IgD-negative memory B cell (primary cell): ENCODE data around the gene HYOU1. TPM values are rescaled to one million over a fixed set of nuclear protein-coding genes. Genes with fewer than 3 reads are reported as not detected.
A peak's percentile ranks its signal among the peaks of the same experiment; 100 is the strongest.
"Not testable (repeated sequence)": the region's sequence is repeated elsewhere in the genome, so short reads cannot be mapped to it uniquely, and the experiment has no call there.

Experiments used
- H3K27ac Mint-ChIP-seq, 3 donors: one replicate each; pipeline ENCODE4 v1.8.0; 2020 to 2022; ENCODE audit warnings: mild to moderate bottlenecking in 3 of 3, mixed read lengths in 3 of 3, moderate library complexity in 1 of 3
- H3K27me3 Mint-ChIP-seq: one replicate; pipeline ENCODE4 v1.8.0; 2021; ENCODE audit warnings: mixed read lengths
- H3K36me3 Mint-ChIP-seq: one replicate; pipeline ENCODE4 v1.8.0; 2020; ENCODE audit warnings: mild to moderate bottlenecking, mixed read lengths
- H3K4me1 Mint-ChIP-seq, 3 donors: one replicate each; pipeline ENCODE4 v1.8.0; 2020 to 2022; ENCODE audit warnings: mixed read lengths in 3 of 3, mild to moderate bottlenecking in 1 of 3
- H3K4me3 Mint-ChIP-seq, 4 donors: one replicate each; pipeline ENCODE4 v1.8.0; 2020 to 2022; ENCODE audit warnings: mild to moderate bottlenecking in 4 of 4, mixed read lengths in 4 of 4, moderate library complexity in 3 of 4
- H3K9me3 Mint-ChIP-seq, 3 donors: one replicate each; pipeline ENCODE4 v1.8.0; 2020 to 2021; ENCODE audit warnings: mixed read lengths in 3 of 3, mild to moderate bottlenecking in 1 of 3
- polyA plus RNA-seq: library from polyadenylated mRNA; unstranded; fragments of 300-500 nt; fragmentation: Illumina TruSeq; gene quantifications from one replicate; pipeline ENCODE4 v1.2.3, GENCODE V29; 2021

Gene HYOU1
- polyA plus RNA-seq, 1 donor from 2014 or later = 16.4 TPM

DNA sequence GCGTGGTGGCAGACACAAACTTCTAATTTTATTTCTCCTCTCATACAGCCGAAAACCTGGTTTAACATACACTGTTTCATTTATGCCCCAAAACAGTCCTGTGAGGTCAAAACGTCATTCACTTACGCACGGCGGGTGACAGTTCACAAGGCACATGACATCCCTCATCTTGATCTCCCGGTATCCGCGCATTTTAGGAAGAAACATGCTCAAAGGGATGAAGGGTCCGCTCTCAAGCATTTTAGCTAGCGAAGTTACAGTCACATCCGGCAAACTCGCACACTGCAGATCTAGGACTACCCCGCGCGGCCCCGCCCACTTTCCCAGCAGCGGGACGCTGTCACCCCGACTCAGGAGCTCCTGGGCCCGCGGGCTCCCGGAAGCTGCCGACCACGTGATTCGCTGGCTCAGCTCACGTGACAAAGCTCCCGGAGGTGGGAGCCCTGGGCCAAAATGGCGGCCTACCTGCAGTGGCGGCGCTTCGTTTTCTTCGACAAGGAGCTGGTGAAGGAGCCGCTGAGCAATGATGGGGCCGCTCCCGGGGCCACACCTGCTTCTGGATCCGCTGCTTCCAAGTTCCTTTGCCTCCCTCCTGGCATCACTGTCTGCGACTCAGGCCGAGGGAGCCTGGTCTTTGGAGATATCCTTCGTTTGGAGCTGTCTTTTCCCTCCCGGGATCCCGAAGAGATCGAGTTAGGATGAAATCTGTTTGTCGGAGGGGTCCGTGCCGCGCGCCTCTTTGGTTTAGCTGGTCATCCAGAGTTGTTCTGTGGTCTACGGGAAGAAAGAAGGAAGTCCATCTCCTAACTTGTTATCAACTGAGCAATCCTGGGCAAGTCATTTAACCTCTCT lies 10.6 kb upstream of the HYOU1 start, which contains the start of gene VPS11:
TSS of gene VPS11 (plus strand) at position 448 of the 852 bp plus-strand sequence. CDS start at position 454, 6 bp downstream.
- H3K27ac Mint-ChIP-seq = peak within 1 kb of the TSS; percentile 82 to 99 (median 87)
- H3K9me3 Mint-ChIP-seq = no peaks in the 10 kb centered on the region
- no peaks in the 10 kb centered on the region for H3K27me3 Mint-ChIP-seq
- H3K4me3 Mint-ChIP-seq = peak within 1 kb of the TSS; percentile 87 to 98 (median 97)
- H3K36me3 Mint-ChIP-seq = peaks cover 2% of the 10 kb centered on the region
- peaks cover 19 to 30% (median 23%) of the 10 kb centered on the region in 3 donors for H3K4me1 Mint-ChIP-seq

DNA sequence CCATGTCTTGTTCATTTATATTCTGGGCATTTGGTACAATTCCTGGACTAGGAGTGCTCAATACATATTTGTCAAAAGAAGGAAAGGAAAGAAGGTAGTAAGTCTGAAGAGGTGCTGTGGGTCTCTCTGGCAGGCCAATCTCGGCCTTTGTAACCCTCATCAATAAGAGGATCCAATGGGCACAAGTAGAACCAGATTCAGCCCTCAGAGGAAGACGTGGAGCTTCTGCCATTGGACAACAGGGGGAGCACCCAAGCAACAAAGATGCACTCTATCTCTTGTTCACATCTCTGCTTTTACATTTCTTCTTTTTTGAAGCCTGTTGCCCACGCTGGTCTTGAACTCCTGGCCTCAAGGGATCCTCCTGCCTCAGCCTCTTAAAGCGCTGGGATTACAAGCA lies 8.4 kb upstream of the HYOU1 start:
- peaks cover 2% of the 10 kb centered on the region for H3K36me3 Mint-ChIP-seq
- H3K27me3 Mint-ChIP-seq = no peaks in the 10 kb centered on the region
- H3K4me1 Mint-ChIP-seq = peaks cover 19 to 28% (median 23%) of the 10 kb centered on the region in 3 donors
- no peaks in the 10 kb centered on the region for H3K9me3 Mint-ChIP-seq
- H3K27ac Mint-ChIP-seq = peak overlapping the region in 1 of 3 donors; percentile 90
- H3K4me3 Mint-ChIP-seq = peak overlapping the region in 2 of 4 donors; percentile 5 to 90

DNA sequence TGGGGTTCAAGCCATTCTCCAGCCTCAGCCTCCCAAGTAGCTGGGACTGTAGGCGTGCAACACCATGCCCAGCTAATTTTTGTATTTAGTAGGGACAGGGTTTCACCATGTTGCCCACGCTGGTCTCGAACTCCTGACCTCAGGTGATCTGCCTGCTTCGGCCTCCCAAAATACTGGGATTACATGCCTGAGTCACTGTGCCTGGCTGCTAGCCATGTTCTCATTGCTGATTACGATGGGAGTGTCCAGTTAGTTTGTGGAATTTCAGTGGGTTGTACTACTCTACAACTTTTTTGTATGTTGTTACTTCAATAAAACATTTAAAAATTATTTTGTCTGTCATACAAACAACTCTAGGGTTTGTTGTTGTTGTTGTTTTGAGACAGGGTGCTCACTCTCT lies 5.8 kb upstream of the HYOU1 start:
- Mint-ChIP-seq H3K4me1 (peaks cover 18 to 25% (median 19%) of the 10 kb centered on the region in 3 donors), H3K27me3 (no peaks in the 10 kb centered on the region), H3K27ac (peak overlapping the region in 1 of 3 donors; percentile 35), H3K4me3 (peak overlapping the region in 1 of 4 donors; percentile 73), H3K9me3 (no peaks in the 10 kb centered on the region), H3K36me3 (peaks cover 2% of the 10 kb centered on the region)

DNA sequence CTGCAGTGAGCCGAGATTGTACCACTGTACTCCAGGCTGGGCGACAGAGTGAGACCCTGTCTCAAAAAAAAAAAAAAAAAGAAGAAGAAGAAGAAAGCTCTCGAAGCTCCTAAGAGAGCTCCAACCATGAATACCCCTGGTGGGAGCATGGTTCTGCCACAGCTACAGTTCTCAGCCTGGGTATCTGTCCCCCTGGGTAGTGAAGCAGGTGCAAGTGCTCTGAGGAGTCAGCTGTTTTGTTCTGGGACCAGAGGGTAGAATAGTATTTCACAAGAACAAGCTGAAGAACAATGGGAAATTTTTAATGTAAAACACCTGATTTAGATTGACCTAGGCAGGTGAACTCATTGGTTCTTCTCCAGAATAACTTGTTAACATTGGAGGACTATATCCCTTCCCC lies 4.3 kb upstream of the HYOU1 start:
- Mint-ChIP-seq H3K9me3 (no peaks in the 10 kb centered on the region), H3K4me1 (peaks cover 19 to 20% (median 19%) of the 10 kb centered on the region in 3 donors), H3K27me3 (no peaks in the 10 kb centered on the region), H3K27ac (peak overlapping the region in 1 of 3 donors; percentile 35), H3K4me3 (peak overlapping the region in 1 of 4 donors; percentile 73), H3K36me3 (peaks cover 4% of the 10 kb centered on the region)

DNA sequence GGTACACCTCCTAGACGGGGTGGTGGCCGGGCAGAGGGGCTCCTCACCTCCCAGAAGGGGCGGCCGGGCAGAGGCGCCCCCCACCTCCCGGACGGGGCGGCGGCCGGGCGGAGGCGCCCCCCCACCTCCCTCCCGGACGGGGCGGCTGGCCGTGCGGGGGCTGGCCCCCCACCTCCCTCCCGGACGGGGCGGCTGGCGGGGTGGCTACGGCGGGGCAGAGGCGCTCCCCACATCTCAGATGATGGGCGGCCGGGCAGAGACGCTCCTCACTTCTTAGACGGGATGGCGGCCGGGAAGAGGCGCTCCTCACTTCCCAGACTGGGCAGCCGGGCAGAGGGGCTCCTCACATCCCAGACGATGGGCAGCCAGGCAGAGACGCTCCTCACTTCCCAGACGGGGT lies 2.1 kb upstream of the HYOU1 start:
- H3K27me3 Mint-ChIP-seq, H3K27ac Mint-ChIP-seq, H3K36me3 Mint-ChIP-seq, H3K9me3 Mint-ChIP-seq: not testable (repeated sequence)
- Mint-ChIP-seq H3K4me1 (peaks cover 18% of the 10 kb centered on the region in 3 donors), H3K4me3 (peak overlapping the region in 2 of 4 donors; percentile 51 to 96)

DNA sequence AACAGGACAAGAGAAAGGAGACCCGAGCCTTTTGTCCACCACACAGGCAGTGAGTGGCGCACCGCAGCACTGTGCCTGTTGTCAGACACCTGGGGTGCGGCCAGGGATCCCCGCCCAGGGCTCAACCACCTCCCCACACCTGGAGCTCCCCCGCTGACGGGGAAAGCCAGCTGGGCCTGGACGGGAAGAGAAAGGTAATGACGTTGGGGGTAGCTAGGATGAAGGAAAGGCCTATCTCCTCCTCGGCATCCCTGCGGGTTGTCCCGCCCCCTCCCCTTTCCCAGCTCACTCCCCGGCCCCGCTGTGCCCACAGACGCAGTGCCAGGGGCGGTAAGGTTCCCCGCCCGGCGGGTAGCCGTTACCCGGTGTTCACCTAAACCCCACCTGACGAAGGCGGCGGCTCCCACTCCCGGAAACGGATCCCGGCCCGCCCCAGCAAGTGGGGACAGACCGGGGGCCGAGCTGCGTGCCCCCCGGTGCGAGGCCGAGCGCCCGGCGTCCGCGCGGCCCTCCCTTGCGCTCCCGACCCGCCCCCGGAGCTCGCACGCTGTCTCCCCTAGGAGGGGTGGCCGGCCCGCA lies 495 bp downstream of the HYOU1 start:
- Mint-ChIP-seq H3K27me3 (no peaks in the 10 kb centered on the region), H3K4me1 (peaks cover 29 to 32% (median 29%) of the 10 kb centered on the region in 3 donors), H3K9me3 (no peaks in the 10 kb centered on the region), H3K27ac (peak overlapping the region; percentile 93 to 97 (median 96)), H3K36me3 (peaks cover 6% of the 10 kb centered on the region), H3K4me3 (peak overlapping the region; percentile 95 to 99 (median 98))

DNA sequence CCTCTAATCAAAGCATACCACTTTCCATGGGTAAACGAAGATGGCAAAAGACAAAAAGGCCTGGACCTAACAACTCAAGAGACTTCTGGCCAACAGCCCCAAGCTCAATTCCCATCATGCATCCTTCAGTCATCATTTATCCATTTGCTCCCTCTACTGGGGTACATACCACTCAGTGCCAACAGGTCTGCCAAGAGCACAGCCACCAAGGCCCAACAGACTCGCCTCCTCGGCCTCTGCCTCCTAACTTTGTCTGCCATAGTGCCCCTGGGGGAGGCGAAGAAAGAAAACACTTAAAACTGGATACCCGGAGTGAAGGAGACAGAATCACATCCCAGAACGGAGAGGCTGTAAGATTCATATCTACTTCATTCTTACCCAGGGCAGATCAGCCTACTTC lies 1.1 kb downstream of the HYOU1 start:
- Mint-ChIP-seq H3K4me1 (peaks cover 29 to 36% (median 34%) of the 10 kb centered on the region in 3 donors), H3K4me3 (peak overlapping the region; percentile 95 to 99 (median 98)), H3K27me3 (no peaks in the 10 kb centered on the region), H3K36me3 (peaks cover 6% of the 10 kb centered on the region), H3K27ac (peak overlapping the region; percentile 88 to 97 (median 93)), H3K9me3 (no peaks in the 10 kb centered on the region)

DNA sequence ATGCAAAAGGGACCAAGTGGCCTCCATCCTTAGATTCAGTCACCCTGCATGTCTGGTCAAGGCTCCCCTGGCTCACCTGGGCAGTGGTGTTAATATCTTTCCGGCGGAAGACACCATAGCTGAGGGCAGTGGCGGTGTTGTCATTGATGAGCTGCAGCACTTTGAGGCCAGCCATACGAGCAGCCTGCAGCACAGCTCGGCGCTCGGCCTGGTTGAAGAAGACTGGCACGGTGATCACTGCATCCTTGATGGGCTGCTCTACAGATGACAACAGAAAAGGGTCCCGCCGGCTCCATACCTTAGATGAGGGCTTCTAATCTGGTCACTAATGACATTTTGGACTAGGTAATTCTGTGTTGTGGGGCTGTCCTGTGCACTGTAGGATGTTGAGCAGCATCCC lies 2.6 kb downstream of the HYOU1 start:
- peak overlapping the region in 2 of 4 donors; percentile 22 to 96 for H3K4me3 Mint-ChIP-seq
- H3K9me3 Mint-ChIP-seq = no peaks in the 10 kb centered on the region
- H3K27ac Mint-ChIP-seq = peak overlapping the region in 1 of 3 donors; percentile 29
- peaks cover 29 to 36% (median 35%) of the 10 kb centered on the region in 3 donors for H3K4me1 Mint-ChIP-seq
- peaks cover 9% of the 10 kb centered on the region for H3K36me3 Mint-ChIP-seq
- no peaks in the 10 kb centered on the region for H3K27me3 Mint-ChIP-seq

DNA sequence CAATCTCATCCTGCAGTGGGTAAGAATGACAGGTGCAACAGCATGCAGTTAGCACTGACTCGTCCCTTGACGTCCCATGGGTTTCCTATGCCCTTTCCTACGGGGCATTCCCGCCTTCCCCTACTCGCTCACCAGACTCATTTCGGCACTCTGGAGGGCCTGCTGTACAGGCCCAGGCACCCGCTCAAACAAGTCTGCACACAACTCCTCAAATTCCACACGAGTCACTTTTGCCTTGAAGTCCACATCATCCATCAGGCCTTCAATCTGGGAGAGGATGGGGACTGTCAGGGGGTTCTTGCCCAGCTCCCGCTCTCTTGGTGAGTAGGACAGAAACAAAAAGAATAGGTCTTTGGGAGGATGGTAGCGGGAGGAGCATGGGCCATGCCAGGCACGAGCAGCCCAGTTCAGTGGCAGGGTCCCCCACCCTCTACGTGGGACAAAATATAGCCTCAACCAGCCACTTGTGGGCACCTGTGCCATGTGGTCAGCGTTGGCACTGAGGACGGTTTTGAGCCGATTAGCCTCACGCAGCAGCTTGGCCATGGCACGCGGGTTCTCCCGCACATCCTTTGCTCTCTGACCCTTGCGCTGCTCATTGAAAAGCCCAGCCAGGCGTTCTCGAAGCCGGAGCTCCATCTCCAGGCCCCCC lies 4.7 kb downstream of the HYOU1 start:
- H3K27ac Mint-ChIP-seq = peak overlapping the region; percentile 67 to 85 (median 82)
- H3K4me3 Mint-ChIP-seq = peak overlapping the region in 2 of 4 donors; percentile 52 to 65
- H3K36me3 Mint-ChIP-seq = peaks cover 12% of the 10 kb centered on the region
- H3K4me1 Mint-ChIP-seq = peaks cover 24 to 26% (median 26%) of the 10 kb centered on the region in 3 donors
- no peaks in the 10 kb centered on the region for H3K9me3 Mint-ChIP-seq
- H3K27me3 Mint-ChIP-seq = no peaks in the 10 kb centered on the region

DNA sequence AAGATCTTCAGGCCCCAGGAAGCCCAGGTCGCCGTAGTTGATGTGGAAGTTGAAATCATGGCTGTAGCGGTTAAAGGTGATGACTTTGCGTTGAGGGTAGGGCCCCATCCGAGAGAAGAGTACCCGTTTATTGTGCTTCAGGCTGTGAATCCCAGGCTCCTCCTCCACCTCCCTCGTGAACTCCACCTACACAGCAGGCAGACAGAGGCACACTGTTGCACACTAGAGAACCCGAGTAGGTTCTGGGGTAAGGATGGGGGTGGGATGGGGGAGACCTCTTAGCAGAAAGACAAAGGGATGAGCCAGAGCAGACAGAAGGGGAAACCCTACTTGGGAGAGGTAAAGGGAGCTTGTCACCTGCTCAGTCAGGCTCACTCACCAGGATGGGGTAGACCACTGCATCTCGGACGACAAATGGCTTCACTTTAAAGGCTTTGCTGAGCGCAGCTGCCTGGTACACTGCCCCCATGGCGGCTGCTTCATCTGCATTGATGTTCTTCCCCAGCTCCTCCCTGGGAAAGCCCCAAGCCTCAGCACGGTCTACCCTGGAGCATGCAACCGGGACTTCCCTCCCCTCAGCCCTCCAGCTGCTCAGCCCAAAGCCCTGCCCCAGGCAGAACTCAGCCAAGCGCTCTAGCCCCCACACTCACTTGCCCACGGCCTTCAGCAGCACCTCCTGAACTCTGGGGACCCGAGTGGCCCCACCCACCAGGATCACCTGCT lies 5.4 kb downstream of the HYOU1 start:
- Mint-ChIP-seq H3K27me3 (no peaks in the 10 kb centered on the region), H3K4me1 (peaks cover 22 to 26% (median 24%) of the 10 kb centered on the region in 3 donors), H3K4me3 (peak overlapping the region in 2 of 4 donors; percentile 52 to 65), H3K9me3 (no peaks in the 10 kb centered on the region), H3K36me3 (peaks cover 12% of the 10 kb centered on the region), H3K27ac (peak overlapping the region in 2 of 3 donors; percentile 67 to 85)

DNA sequence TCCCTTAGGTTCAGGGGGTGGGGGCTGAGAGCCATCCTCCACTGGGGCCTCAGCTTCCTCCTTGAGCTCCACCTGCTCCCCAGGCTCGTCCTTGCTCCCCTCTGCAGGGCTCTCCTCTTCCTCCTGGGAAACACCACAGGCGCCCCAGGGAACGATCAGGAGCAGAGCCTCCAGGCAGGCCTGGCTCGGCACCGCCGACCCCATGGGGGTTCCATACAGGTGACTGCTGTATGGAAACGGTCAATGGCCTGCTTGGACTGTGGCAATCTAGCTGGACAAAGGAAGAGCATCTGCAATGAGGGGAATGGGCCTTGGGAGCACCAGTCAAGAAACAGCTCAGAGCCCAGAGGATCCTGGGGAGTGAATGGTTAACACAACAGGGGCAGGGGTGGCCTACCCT lies 7.9 kb downstream of the HYOU1 start:
- peaks cover 13% of the 10 kb centered on the region for H3K36me3 Mint-ChIP-seq
- no peak overlapping the region for H3K27ac Mint-ChIP-seq
- H3K4me1 Mint-ChIP-seq = peaks cover 11 to 18% (median 17%) of the 10 kb centered on the region in 3 donors
- no peak overlapping the region for H3K4me3 Mint-ChIP-seq
- no peaks in the 10 kb centered on the region for H3K27me3 Mint-ChIP-seq
- no peaks in the 10 kb centered on the region for H3K9me3 Mint-ChIP-seq

DNA sequence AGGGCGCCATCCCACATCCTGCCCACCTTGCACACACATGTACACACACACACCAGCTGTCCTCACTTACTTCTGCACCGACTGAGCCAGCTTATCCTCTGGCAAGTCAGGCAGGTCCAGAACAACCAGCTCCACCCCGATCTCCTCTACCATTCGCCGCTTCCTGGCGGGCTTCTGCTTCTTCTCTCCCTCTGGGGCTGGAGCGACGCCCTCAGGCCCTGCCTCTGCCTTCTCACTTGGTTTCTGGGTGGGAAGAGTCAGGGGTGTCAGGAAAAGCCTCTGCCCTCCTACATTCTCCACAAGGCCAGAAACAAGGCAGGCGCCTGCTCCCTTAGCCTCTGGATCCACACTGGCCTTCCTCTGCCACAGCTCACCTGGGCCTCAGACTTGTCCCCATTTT lies 8.4 kb downstream of the HYOU1 start:
- Mint-ChIP-seq H3K4me3 (no peak overlapping the region), H3K36me3 (peaks cover 13% of the 10 kb centered on the region), H3K27ac (no peak overlapping the region), H3K4me1 (peaks cover 7 to 18% (median 15%) of the 10 kb centered on the region in 3 donors), H3K9me3 (no peaks in the 10 kb centered on the region), H3K27me3 (no peaks in the 10 kb centered on the region)

DNA sequence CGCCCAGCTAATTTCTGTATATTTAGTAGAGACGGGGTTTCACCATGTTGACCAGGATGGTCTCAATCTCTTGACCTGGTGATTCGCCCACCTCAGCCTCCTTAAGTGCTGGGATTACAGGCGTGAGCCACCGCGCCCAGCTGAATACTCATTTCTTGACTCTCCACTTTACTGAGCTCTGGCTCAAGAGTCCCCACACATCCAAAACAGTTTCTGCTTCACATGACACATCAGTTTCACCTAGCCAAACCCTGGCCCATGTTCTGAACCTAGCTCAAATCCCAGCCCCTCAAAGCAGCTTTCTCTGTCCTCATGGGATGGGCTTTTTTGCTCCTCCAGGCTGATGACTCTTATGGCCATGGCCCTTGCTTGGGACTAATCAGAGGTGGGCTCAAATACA lies 9.8 kb downstream of the HYOU1 start:
- peaks cover 0 to 13% (median 9%) of the 10 kb centered on the region in 3 donors for H3K4me1 Mint-ChIP-seq
- H3K4me3 Mint-ChIP-seq = no peak overlapping the region
- peaks cover 11% of the 10 kb centered on the region for H3K36me3 Mint-ChIP-seq
- no peaks in the 10 kb centered on the region for H3K27me3 Mint-ChIP-seq
- H3K9me3 Mint-ChIP-seq = no peaks in the 10 kb centered on the region
- no peak overlapping the region for H3K27ac Mint-ChIP-seq

DNA sequence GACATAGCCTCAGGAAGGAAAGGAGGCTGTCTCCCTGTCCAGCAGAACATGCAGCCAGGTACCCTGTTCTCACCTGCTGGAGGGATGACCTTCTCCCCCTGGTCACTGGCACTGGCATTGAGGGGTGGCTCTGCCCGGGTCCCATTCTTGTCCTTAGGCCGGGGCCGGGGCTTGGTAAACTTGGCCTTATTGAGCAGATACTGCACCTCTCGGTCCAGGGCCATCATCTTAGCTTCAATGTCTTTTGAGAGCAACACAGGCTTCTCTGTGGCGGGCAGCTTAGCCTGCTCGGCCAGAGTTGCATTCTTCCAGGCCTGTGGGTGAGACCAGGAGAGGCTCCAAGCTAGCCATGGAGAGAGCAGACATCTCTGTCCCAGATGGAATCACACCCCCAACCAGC lies 10.5 kb downstream of the HYOU1 start:
- Mint-ChIP-seq H3K9me3 (no peaks in the 10 kb centered on the region), H3K27me3 (no peaks in the 10 kb centered on the region), H3K4me3 (no peak overlapping the region), H3K36me3 (peaks cover 11% of the 10 kb centered on the region), H3K4me1 (peaks cover 4 to 9% (median 4%) of the 10 kb centered on the region in 3 donors), H3K27ac (no peak overlapping the region)
